ENCODE data around the gene WDR93.
A peak's percentile ranks its signal among the peaks of the same experiment; 100 is the strongest.

The WDR93 gene

GRCh38 chr15:89749951-89750559 lies 59.4 kb downstream of the WDR93 start:
- DNase-seq = no peak

- peak; percentile 89 for DNase-seq
Observed at GRCh38 chr15:89750560-89751542, 60.2 kb downstream of the WDR93 start, which contains the start of gene MESP1. Gene MESP1 (minus strand): TSS chr15:89751249. CDS start chr15:89751231, 18 bp downstream.

- DNase-seq = no peak
Observed at GRCh38 chr15:89751748-89752147, 61.1 kb downstream of the WDR93 start.

- DNase-seq = no peak
Observed at GRCh38 chr15:89753855-89754254, 63.2 kb downstream of the WDR93 start.

DNA sequence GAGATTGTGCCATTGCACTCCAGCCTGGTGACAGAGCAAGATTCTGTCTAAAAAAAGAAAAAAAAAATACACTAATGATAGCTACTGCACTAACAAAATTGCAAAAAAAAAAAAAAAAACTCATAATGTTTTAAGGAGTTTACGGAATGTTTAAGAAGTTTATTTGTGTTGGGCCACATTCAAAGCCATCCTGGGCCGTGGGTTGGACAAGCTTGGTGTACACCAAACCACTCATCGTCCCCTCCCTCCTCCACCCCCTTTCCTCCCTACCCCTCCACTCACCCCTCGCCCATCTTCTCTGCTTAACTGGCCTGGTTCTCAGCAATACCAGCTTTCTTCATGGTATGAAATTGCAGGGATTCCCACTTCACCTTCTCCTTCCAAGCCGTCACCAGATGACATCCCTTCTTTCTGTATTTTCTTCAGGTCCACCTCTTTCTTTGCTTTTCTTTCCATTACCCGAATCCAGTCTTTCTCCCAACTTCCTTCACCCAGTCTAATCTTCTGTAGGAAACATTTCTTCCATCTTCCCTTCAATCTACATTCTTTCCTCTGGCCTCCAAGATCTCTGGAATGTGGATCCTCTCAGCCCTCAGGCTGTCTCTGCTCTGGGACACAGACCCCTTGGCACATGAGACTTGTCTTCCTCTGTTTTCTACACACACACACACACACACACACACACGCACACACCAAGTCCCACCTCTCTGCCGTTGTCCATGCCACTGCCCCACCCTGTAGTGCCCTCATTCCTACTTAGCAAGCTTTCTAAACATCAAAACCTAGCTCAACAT lies 63.9 kb downstream of the WDR93 start:
- peak; percentile 33 for DNase-seq

DNA sequence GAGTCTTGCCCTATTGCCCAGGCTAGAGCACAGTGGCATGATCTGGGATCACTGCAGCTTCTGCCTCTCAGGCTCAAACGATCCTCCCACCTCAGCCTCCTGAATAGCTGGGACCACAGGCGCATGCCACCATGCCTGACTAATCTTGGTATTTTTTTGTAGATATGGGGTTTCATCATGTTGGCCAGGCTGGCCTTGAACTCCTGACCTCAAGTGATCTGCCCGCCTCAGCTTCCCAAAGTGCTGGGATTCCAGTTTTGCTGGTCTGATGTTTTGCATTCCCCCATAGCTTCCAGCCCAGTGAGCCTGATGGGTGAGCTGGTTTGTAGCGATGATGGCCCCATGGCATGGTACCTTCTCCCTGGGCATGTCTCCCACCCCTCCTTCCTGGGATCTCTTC lies 65.1 kb downstream of the WDR93 start:
- no peak for DNase-seq

- DNase-seq = no peak
Observed at GRCh38 chr15:89756897-89757296, 66.3 kb downstream of the WDR93 start.

DNA sequence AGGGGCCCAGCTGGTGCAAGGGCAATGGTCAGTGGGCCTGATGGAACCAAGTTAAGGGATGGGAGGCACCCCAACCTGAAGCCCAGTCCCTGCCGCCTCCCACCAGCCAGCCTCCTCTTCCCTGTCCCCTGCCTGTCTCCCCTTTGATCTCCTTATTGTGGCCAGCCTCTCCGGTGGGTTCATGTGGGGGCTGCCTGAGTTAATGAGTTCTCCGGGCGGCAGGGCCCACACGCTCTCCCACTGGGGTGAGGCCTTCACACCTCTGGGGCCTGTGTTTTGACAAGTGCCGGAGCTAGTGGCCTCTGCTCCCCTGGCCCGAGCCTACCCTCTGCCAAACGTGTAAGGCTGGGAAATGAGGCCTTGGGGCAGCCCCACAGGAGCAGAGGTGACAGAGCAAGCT lies 67.7 kb downstream of the WDR93 start:
- no peak for DNase-seq

- no peak for DNase-seq
Observed at GRCh38 chr15:89758981-89759380, 68.4 kb downstream of the WDR93 start.

DNA sequence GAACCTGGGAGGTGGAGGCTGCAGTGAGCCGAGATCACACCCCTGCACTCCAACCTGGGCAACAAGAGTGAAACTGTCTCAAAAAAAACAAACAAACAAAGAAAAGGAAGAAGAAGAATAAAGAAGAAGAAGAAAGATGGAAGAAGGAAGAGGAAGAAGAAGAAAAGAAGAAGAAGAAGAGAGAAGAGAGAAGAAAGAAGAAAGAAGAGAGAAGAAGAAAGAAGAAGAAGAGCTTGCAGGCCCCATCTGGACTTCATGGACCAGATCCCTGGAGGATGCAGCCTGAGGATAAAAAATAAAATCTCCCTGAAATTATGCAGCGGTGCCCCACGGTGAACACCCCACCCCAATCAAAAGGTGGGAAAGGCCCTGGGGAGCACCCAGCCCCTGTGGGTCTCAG lies 69.2 kb downstream of the WDR93 start:
- no peak for DNase-seq

DNA sequence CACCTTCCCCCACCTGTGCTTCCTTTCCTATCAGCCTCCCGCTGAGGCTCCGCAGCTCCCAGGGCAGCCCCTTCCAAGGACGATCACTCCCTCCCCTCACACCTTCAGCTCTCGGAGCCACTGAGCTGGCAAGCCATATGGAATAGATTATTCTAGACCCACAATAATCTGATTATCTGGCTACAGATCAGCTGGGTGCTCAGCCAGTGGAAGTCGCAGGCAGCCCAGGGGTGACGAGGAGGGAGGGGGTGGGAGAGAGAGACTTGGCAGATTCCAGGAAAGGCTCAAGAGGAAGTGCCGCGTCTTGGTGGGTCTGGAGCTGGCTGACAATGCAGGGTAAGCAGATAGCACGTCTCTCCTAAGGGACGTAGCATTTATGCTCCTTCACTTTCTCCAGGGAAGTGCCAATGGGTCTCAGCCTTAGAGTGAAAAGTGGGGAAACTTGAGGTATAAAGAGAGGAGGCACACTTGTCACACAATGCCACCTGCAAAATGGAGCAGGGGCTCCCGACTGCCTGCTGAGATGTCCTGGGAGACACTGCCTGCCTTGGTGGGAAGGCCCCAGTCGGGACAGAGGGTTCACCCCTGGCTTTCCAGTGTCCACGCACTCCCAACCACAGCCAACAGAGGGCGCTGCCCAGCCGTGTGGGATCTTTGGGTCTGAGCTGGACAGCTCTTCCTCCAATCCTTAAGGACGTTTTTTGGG lies 69.8 kb downstream of the WDR93 start:
- peak; percentile 70 for DNase-seq

DNA sequence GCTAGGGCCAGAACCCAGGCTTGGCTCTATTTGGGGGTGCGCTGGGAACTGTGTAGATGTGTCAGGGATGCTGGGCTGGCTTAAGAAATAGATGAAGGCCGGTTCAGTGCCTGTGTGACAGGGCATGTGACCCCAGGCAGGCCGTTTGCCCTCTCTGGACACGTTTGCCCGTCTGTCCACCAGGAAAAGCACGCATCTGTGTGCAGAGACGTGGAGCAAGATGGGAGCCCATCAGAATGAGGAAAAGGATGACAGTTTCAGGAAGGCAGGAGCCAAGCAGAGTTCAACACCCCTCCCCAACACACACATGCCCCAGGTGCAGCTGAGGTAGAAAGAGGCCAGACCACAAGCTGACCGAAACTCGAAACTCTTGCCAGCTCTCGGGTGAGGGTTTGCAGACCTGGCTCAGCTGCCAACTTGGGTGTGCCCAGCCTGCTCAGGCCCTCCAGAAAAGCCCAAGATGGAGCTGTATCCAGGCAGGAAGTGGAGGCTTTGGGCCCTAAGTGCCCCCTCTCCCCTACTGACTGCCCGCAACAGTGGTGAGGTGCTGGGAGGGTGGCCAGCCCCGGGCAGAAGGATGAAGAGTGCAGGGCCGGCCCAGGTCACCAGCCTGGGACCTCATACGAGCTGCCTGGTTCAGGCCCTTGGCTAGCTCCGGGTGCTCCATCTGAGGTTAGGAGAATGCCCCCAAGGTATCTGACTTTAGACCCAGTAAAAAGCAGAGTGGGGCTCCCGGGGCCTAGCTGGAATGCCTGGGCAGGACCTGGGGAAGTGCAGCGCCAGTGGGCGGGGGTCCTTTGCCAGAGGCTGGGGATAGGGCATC lies 70.6 kb downstream of the WDR93 start:
- DNase-seq = no peak

DNA sequence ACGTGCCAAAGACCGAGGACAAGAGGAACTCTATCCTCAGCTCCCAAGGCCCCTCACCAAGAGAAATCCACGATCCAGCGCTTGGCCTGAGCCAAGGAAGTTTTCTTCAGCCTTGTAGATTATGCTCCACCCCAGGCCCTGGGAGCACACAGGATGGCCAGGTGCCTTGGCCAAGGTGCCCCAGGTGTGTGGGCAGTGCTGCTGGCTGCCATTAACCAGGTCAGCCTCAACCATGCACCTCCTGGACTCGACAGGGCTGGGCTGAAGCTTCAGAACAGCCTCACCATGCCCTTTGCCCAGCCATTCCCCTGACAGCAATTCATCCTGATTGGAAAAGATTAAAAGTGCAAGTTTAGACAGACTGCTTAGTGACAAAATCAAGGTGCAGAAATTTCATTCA lies 71.3 kb downstream of the WDR93 start:
- DNase-seq = no peak

DNA sequence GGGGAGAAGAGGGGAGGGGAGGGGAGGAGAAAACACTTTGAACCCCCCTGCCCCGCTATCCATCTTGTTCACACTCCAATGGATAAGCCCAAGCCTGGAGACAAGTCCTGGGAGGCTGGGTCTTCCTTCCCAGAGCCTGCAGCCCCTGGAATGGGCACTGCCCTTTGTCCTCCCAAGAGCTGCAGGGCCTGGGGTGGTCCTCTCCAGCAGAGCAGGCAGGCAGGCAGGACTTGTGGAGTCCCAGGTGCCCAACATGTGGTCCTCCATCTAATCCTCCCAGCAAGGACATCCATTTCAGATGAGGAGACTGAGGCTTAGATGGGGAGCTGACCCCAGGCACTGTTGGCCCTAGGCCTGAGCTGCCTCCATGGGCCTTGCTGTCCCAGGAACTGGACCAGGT lies 75.1 kb downstream of the WDR93 start:
- DNase-seq = no peak

DNA sequence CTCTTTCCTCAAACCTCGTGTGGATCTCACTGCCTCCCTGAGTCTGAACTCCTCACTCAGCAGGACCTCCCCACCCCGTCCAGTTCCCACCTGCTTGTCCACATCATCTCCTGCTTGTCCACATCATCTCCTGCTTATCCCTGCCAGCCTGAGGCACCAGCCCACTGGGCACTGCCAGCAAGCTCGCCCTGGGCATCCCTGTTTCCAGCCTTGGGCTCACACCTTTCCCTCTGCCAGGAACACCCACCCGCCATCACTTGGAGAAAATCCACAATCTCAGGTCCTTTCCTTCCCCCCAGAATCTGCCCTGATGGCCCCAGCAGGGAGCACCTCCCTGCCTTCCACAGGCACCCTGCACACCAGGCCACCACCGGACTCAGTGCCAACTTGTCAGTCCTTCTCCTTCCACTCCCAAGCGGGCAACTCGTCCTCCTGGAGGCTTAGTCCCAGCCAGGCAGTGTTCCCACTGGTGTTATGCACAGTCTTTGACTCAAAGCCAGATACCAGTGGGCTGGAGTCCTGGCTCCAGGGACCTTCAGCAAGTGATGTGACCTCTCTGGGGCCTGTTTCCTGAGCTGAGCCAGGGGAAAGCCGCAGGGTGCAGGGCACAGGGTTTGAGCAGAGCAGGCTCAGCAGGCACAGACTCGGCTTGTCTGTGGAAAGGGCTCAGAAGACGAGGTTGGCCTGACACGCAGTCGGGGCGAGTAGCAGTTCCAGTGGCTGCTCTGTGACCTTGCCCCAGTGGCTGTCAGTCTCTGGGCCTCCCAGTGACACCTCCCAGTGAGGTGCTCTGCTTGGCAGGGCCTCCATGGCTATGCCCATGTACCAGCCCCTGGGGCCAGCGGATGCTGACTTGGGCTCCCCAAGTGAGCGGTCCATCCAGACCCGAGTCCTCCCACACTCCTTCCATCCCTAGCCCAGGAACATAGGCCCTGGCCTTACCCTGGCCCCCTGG lies 76.0 kb downstream of the WDR93 start:
- DNase-seq = no peak

DNA sequence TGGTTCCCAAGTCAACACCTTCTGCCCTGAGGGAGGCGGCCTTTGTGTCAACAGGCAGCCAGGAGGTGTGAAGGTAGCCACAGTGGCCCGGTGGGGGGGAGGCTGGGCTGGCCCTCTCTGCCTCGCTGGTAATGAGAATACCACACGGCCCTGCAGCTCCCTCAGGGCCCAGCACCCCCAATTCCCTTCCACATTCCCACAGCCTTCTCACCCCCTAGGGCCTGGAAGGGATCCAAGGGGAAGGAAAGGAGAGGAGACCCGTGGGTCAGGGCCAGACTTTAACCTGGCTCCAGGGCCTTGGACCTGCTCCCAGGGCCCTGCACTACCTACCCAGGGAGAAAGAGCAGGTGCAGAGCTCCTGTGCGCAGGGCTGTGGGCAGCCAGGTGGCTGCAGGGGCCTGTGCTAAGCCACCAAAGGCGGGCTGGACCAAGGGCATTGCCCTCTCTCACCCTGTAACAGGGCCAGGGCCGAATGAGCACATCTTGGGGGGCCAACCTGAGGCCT lies 76.9 kb downstream of the WDR93 start:
- DNase-seq = no peak

- no peak for DNase-seq
Observed at GRCh38 chr15:89768071-89768500, 77.5 kb downstream of the WDR93 start.

GRCh38 chr15:89769366-89769765 lies 78.8 kb downstream of the WDR93 start:
- DNase-seq = no peak

DNA sequence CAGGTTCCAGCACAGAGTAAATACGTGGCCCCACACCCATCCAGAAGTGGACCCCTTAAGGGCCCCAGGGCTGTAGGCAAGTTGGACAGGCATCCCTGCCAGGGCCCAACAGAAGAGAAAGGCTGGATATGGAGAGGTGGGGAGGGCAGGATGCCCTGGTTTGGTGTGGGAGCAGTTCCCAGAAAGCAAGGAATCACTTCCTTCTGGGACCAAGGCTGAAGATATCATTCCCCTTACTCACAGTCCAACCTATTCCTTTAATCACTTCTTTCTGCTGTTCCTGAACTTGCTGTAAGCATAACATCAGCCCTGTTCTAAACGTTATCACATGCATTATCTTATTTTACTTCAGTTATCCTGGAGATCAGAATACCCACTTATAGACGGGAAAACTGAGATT lies 79.4 kb downstream of the WDR93 start:
- no peak for DNase-seq
